K562 treated with DMSO at 1 percent for 4 hours (cell line): ENCODE data around the gene PTGDS. TPM values are rescaled to one million over a fixed set of nuclear protein-coding genes. Genes with fewer than 3 reads are reported as not detected.

ENCODE experiments used
- total RNA-seq: library from RNA; unstranded; fragments of 300-600 nt; gene quantifications from 2 replicates; pipeline ENCODE4 v1.2.3, GENCODE V29; 2022; ENCODE audit not compliant: insufficient read depth

PTGDS gene
- total RNA-seq, result 6.1 and 15.4 TPM in 2 replicates

DNA sequence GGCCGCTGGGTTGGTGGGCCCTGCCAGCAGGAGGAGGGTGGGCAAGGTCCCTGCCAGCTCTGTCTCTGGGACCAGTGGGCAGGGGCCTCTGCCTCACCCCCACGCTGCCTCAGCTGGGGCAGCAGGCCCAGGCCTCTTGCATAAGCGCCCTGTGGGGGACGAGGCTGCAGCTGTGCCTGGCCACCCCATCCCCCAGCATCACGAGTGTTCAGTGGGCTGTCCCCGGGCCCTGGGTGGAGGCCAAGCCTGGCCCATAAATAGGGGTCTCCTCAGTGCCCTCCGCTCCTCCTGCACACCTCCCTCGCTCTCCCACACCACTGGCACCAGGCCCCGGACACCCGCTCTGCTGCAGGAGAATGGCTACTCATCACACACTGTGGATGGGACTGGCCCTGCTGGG is at the start of gene PTGDS:
Gene PTGDS, plus strand, starts transcription at position 282 of the 400 bp plus-strand sequence. Its CDS starts 75 bp downstream, at position 357.

GRCh38 chr9:136944519-136945332 is 32.6 kb upstream of the PTGDS start, which contains the start of the genes C8G and FBXW5:
Gene C8G, plus strand, starts transcription at chr9:136945243. Its CDS starts 78 bp downstream, at chr9:136945321.
Gene FBXW5, minus strand, starts transcription at chr9:136944738. Its CDS starts 655 bp downstream, at chr9:136944083.

DNA sequence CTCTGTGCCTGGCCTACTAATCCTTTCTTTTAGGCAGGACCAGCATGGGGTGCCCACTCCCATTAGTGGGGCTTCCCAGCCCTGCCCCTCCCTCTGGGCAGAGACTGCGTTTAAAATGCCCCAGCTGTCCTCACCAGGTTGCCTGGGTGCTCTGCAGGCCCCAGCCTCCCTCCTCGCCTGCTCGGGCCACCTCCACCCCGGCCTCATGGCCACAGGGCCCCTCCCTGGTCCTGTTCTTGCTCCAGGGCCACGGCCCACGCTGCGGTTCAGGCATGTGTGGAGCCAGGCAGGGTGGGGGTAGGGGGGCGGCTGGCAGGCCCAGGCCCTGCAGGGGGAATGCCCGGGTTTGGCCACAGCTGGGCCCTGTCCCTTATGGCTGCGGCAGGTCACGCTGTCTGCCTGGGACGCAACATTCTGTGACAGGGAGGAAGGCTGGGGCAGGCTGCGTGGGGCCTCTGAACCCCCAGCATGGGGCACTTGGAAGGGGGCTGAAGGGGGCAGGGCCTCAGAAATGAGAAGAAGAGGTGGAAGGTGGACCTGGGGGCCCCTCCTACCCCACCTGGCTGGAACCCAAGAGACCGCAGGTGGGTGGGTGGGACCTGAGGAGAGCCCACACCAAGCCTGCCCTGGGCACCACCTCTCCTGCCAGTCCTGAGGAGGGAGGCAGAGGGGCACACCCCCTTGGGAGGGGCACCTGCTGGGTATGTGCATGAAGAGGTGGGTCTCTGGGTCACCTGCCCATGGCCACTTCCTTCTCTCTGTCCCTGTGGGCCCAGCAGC is 25.6 kb upstream of the PTGDS start, which contains the start of gene LCN12:
Gene LCN12, plus strand, starts transcription at position 733 of the 780 bp plus-strand sequence. CDS start 55 bp downstream, outside the sequence.

GRCh38 chr9:136982232-136983051 is 5.1 kb downstream of the PTGDS start, which contains the start of gene LCNL1:
Gene LCNL1, plus strand, starts transcription at chr9:136982993. Its CDS starts 594 bp downstream, at chr9:136983587.

GRCh38 chr9:136991993-136992818 is 14.9 kb downstream of the PTGDS start, which contains the start of gene PAXX:
Gene PAXX, plus strand, starts transcription at chr9:136992422. Its CDS starts 22 bp downstream, at chr9:136992444.

DNA sequence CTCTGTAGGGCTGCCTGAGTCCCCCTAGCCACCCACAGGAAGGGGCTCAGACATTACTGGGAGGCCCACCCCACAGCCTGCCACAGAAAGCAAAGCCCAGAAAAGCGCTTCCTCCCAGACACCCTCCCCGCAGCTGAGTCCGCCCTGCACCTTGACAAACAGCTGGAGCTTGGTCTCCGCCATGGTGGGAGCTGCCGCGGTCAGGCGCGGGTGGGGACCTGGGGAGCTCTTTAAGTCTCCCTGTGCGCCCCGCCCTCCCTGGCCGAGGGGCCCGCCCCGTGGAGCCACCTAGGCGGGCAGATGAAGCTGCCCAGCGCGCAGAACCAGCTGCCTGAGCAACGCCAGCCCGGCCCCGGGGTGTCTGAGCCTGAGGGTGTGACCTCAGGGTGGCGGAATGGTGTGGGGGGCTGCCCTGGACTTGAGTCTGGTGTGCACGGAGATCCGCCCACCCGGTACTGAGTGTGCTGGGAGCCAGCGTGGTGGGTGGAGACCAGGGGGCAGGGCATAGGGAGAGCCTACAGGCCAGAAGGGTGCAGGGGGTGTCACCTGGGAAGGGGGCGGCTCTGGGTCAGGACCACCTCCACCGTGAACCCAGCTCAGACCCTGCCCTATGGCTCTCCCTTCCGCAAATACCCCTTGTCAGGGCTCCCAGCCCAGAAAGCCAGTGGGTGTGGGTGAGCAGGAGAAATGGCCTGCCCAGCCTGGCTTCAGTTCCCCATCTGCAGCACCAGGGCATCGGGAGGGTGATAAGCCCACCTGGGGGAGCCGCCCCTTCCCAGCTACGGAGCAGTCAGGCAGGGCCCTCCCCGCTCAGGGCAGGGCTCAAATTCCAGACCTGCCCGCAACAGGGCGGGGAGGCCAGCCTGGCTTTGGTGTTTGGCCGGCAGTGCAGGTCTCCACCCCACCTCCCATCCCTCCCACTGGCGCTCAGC is 19.3 kb downstream of the PTGDS start, which contains the start of gene CLIC3:
Gene CLIC3, minus strand, starts transcription at position 208 of the 932 bp plus-strand sequence. Its CDS starts 25 bp downstream, at position 183.

DNA sequence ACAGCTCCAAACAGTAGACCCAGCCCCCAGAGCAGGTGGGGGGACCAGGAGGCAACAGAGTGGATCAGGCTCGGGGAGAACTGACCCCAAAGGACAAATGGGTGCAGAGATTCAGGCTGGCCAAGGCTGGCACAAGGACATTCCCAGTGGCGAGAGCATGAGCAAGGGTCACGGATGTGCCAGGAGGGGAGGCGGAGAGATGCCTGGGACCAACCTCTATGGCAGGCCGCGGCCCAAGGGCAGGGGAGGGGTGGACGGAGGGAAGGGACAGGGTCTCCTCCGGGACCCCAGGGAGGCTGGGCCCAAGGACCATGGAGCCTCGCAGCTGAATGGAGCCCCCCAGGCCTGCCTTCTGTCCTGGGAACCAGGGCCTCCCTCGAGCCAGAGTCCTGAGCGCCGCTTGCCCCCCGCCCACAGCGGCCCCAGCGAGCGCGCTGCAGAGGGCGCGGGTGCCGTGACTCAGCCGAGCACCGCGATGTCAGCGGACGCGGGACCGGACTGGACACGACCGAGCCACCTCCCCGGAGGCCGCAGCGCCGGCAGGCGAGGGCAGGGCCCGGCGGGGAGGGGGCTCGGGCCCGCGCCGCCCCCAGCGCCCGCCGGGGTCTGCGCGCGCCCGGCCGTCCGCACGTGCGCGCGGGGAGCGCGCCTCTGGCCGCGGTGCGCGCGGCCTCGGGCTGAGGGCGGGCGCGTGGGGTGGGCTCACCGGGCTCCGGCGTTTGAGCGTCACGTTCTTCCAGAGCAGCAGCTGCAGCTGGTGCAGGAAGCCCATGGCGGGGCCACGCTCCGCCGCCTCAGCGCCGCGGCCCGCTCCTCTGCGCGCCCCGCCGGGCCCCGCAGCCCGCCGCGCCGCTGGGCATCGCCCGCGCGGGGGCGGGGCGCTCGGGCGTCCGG is 50.3 kb downstream of the PTGDS start, which contains the start of gene ABCA2:
Gene ABCA2, minus strand, starts transcription at position 869 of the 894 bp plus-strand sequence. Its CDS starts 97 bp downstream, at position 772.

Other genes with a start within 250 kb of the PTGDS start
- not detected in 2 replicates for gene LCN10, start 234.6 kb upstream of the PTGDS start, total RNA-seq
- not detected in 2 replicates for gene LCN6, start 229.0 kb upstream of the PTGDS start, total RNA-seq
- not detected in 2 replicates for gene LCN8, start 219.3 kb upstream of the PTGDS start, total RNA-seq
- not detected in 2 replicates for gene LCN15, start 213.0 kb upstream of the PTGDS start, total RNA-seq
- gene TMEM141, start 186.2 kb upstream of the PTGDS start, total RNA-seq, result 67.9 and 75.8 TPM in 2 replicates
- 0.75 and 2.6 TPM in 2 replicates for gene CCDC183, start 181.2 kb upstream of the PTGDS start, total RNA-seq
- gene RABL6, start 169.6 kb upstream of the PTGDS start, total RNA-seq, result 163 and 183 TPM in 2 replicates
- gene AJM1, start 135.0 kb upstream of the PTGDS start, total RNA-seq, result 9.6 and 13.9 TPM in 2 replicates
- 165 and 171 TPM in 2 replicates for gene PHPT1, start 128.1 kb upstream of the PTGDS start, total RNA-seq
- gene MAMDC4, start 125.2 kb upstream of the PTGDS start, total RNA-seq, result 4.1 and 4.7 TPM in 2 replicates
- gene EDF1, start 111.2 kb upstream of the PTGDS start, total RNA-seq, result 705 and 763 TPM in 2 replicates
- gene TRAF2, start 91.0 kb upstream of the PTGDS start, total RNA-seq, result 23.8 and 25.2 TPM in 2 replicates
- 148 and 151 TPM in 2 replicates for gene FBXW5, start 32.8 kb upstream of the PTGDS start, total RNA-seq
- gene C8G, start 32.3 kb upstream of the PTGDS start, total RNA-seq, result not detected in 2 replicates
- not detected in 2 replicates for gene LCN12, start 25.2 kb upstream of the PTGDS start, total RNA-seq
- not detected in 2 replicates for gene LCNL1, start 5.5 kb downstream of the PTGDS start, total RNA-seq
- 89.0 and 89.2 TPM in 2 replicates for gene PAXX, start 14.9 kb downstream of the PTGDS start, total RNA-seq
- 2.0 TPM in 1 of 2 replicates, not detected in the other for gene CLIC3, start 19.1 kb downstream of the PTGDS start, total RNA-seq
- gene ABCA2, start 50.7 kb downstream of the PTGDS start, total RNA-seq, result 14.1 and 26.4 TPM in 2 replicates
- not detected in 2 replicates for gene FUT7, start 54.6 kb downstream of the PTGDS start, total RNA-seq
- 0.52 and 1.0 TPM in 2 replicates for gene NPDC1, start 68.7 kb downstream of the PTGDS start, total RNA-seq
- not detected in 2 replicates for gene ENTPD2, start 76.6 kb downstream of the PTGDS start, total RNA-seq
- gene SAPCD2, start 93.1 kb downstream of the PTGDS start, total RNA-seq, result 27.1 and 30.1 TPM in 2 replicates
- 9.4 and 14.1 TPM in 2 replicates for gene UAP1L1, start 100.0 kb downstream of the PTGDS start, total RNA-seq
- 37.3 and 38.9 TPM in 2 replicates for gene MAN1B1, start 109.5 kb downstream of the PTGDS start, total RNA-seq
- gene DPP7, start 137.2 kb downstream of the PTGDS start, total RNA-seq, result 228 and 246 TPM in 2 replicates
- not detected in 2 replicates for gene GRIN1, start 161.7 kb downstream of the PTGDS start, total RNA-seq
- gene LRRC26, start 192.5 kb downstream of the PTGDS start, total RNA-seq, result not detected in 2 replicates
- gene TMEM210, start 194.6 kb downstream of the PTGDS start, total RNA-seq, result not detected in 2 replicates
- gene ANAPC2, start 211.1 kb downstream of the PTGDS start, total RNA-seq, result 32.5 and 40.5 TPM in 2 replicates
- gene SSNA1, start 211.2 kb downstream of the PTGDS start, total RNA-seq, result 203 and 207 TPM in 2 replicates
- 26.9 and 34.8 TPM in 2 replicates for gene TPRN, start 223.2 kb downstream of the PTGDS start, total RNA-seq
- gene TMEM203, start 228.1 kb downstream of the PTGDS start, total RNA-seq, result 35.0 and 40.6 TPM in 2 replicates
- 23.0 and 25.4 TPM in 2 replicates for gene NDOR1, start 228.2 kb downstream of the PTGDS start, total RNA-seq
- gene RNF208, start 244.7 kb downstream of the PTGDS start, total RNA-seq, result 6.2 and 6.7 TPM in 2 replicates
- 1.1 TPM in 1 of 2 replicates, not detected in the other for gene CYSRT1, start 247.7 kb downstream of the PTGDS start, total RNA-seq
- gene RNF224, start 250.0 kb downstream of the PTGDS start, total RNA-seq, result 0.99 TPM in 1 of 2 replicates, not detected in the other